GM21737 (cell line): ENCODE data around the gene HPF1.
"Not testable (repeated sequence)": the region's sequence is repeated elsewhere in the genome, so short reads cannot be mapped to it uniquely, and the experiment has no call there.

Source experiments
- ATAC-seq: cut with Tn5 transposase; IDR thresholded peaks from one replicate; pipeline ENCODE4 v1.9.1; 2021; ENCODE audit warnings: mild to moderate bottlenecking, moderate library complexity; ENCODE audit not compliant: unreplicated experiment

Gene HPF1

GRCh38 chr4:169741569-169741968 is 16.2 kb downstream of the HPF1 start:
- ATAC-seq = no peak

GRCh38 chr4:169738604-169739003 is 19.1 kb downstream of the HPF1 start:
- ATAC-seq = not testable (repeated sequence)

- no peak for ATAC-seq
Measured at GRCh38 chr4:169730564-169730963, 27.2 kb downstream of the HPF1 start.

- no peak for ATAC-seq
Measured at GRCh38 chr4:169727616-169728015, 30.1 kb downstream of the HPF1 start.

- ATAC-seq = no peak
Measured at GRCh38 chr4:169724260-169724659, 33.5 kb downstream of the HPF1 start.

GRCh38 chr4:169723207-169723965 is 34.4 kb downstream of the HPF1 start:
- no peak for ATAC-seq

GRCh38 chr4:169720529-169720928 is 37.2 kb downstream of the HPF1 start:
- ATAC-seq = no peak

- no peak for ATAC-seq
Measured at GRCh38 chr4:169716677-169717076, 41.1 kb downstream of the HPF1 start.

GRCh38 chr4:169715826-169716225 is 41.9 kb downstream of the HPF1 start:
- ATAC-seq = no peak

GRCh38 chr4:169707958-169708643 is 49.6 kb downstream of the HPF1 start:
- no peak for ATAC-seq

GRCh38 chr4:169698331-169698730 is 59.4 kb downstream of the HPF1 start:
- ATAC-seq = no peak

- ATAC-seq = no peak
Measured at GRCh38 chr4:169690787-169691186, 67.0 kb downstream of the HPF1 start.

- no peak for ATAC-seq
Measured at GRCh38 chr4:169689681-169690080, 68.1 kb downstream of the HPF1 start.

GRCh38 chr4:169682372-169683047 is 75.2 kb downstream of the HPF1 start:
- ATAC-seq = no peak
